Central memory CD4-positive, alpha-beta T cell (primary cell): ENCODE results near the gene GADL1.

Source experiments
- DNase-seq: peaks from one replicate; pipeline ENCODE4 v3.0.0; 2022
- total RNA-seq, 3 experiments: gene quantifications; one replicate each; lab custom pipeline; 2026; lab: John Stamatoyannopoulos, UW

Gene GADL1, protein sequence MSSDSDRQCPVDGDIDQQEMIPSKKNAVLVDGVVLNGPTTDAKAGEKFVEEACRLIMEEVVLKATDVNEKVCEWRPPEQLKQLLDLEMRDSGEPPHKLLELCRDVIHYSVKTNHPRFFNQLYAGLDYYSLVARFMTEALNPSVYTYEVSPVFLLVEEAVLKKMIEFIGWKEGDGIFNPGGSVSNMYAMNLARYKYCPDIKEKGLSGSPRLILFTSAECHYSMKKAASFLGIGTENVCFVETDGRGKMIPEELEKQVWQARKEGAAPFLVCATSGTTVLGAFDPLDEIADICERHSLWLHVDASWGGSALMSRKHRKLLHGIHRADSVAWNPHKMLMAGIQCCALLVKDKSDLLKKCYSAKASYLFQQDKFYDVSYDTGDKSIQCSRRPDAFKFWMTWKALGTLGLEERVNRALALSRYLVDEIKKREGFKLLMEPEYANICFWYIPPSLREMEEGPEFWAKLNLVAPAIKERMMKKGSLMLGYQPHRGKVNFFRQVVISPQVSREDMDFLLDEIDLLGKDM
- 0 reads per million in 3 experiments for total RNA-seq

DNA sequence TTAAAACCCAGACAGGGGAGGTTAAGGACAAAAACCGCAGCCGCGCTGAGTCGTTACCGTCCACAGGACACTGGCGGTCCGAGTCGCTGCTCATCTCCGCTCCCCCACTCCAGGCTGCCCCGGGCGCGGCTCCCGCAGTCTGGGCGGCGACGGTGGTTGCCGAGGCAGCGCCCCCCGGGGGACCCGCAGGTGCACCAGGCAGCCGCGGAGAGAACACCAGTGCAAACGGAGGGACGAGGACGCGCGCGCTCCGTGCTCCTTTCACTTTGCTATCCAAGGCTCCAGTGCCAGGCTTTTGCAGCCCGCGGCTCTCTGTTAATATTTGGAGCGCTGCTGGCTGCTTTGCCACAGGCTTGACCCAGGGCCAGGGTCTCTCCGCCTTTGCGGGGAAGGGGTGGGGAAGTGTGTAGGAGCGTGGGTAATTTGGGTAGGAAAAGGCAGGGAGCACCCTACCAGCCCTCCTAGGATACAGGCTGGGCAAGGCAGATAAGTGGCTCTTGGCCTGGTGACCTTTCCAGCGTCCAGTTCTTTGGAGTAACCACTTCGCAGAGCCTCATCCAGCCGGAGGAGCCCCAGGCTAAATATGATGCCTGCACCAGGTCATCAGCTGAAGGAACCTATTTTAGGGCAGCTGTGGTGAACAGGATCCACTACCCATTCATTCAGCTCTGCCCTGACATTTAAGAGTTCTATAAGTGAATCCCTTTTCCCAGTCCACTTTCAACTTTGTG lies at the start of gene GADL1:
TSS of gene GADL1 (minus strand) at position 141 of the 731 bp plus-strand sequence. CDS start at position 94, 47 bp downstream.
- no peak for DNase-seq

DNA sequence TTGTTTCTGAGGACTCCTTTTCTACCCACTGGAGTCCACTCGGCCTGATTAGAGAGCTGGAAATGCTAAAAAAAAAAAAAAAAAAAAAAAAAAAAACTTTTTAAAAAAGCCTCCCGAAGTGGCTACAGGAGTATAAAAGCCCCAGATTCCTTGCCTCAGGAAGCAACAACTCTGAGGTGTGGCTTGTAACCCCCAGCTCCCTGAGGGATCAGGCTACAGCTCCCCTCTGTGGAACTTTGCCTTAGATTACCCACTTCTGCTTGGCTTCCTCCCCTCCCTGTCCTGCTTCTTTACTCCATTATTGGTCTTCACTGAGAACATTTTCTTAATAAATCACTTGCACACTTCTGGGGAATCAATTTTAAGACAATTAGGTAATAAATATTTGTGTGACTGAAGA lies 49.7 kb upstream of the GADL1 start:
- no peak for DNase-seq

DNA sequence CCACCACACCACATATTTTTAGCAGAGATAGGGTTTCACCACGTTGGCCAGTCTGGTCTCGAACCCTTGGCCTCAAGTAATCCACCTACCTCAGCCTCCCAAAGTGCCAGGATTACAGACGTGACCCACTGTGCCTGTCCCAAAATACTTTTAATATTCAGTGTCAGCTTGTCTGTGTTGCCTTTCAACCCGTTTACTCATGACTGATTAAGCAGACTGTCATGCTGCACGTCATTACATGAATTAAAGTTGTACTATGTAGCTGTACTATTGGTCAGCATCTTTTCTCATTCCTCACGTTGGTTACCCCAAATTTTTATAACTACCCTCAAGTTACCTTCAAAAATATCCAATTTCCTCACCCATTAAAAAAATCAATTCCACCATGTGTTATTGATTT lies 48.7 kb upstream of the GADL1 start:
- DNase-seq = no peak

DNA sequence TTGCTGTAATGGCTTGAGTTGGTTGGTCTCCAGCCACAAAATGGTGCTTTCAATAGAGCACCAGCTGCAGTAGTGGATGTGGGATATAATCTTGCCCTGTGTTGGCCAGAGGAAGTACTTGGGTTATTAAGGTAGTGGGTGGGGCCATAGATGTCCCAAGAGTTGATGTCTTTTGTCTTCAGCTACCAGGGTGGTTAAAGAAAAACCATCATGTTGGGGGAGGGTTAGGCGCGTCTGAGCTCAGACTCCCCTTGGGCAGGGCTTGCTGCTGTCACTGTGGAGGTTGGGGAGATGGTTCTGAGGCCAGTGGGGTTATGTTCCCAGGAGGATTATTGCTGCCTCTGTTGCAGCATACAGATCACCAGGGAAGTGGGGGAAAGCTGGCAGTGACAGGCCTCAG lies 46.9 kb upstream of the GADL1 start:
- DNase-seq = no peak

DNA sequence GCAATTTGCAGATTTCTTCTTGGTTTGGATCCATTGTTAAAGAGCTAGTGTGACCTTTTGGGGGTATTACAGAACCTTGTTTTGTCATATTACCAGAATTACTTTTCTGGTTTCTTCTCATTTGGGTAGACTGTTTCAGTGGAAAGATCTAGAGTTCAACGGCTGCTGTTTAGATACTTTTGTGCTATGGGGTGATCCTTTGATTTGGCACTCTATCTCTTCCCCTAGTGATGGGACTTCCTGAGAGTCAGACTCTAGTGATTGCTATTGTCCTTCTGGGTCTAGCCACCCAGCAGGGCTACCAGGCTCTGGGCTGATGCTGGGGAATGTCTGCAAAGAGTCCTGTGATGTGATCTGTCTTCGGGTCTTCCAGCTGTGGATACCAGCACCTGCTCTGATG lies 46.3 kb upstream of the GADL1 start:
- no peak for DNase-seq

DNA sequence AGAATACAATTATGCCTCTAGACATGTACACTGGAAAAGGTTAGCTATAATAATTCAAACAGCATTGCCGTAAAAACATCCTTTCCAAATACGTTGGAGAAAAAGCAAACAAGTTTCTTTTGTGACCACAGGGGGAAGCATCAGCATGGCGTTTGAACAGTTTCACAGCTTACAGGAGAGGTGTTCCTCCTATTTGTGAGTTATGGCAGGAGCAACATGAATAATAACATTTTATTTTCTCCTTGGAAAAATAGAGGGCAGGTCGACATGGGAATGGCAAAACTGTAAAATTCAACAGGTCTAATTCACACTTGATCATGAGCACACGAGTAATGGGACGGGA lies 39.7 kb upstream of the GADL1 start:
- no peak for DNase-seq

DNA sequence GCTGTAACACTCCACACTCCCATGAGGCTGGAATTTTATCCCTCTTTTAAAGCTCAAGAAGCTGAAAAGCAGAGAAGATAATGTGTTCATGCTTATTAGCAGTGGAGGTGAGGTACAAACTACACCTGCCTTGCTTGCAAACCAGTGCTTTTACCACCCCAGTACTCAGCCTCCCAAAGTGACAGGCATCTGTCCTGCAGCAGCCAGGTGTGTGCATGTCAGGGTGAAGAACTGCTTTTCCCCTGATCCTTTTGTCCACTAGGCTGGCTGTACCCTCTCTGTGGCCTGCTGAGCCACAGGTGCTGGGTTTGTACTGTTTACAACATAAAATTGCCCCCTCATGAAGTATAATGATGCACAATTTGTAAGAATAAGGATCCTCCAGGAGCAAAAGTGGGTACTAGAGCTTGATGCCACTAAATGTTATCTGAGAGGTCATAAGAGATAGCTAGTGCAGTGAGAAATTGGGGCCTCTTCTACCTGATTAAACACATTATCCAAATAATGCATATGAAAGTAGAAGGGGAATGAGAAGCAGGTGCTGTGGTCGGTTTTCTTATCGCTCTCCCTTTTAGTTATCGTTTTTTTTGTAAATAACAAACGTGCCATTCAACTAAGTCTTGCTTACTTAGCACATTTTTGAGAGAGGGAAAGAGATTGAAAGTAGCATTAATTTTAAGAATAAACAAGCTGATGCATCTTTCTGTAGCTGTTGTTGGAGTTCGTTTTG lies 39.2 kb upstream of the GADL1 start:
- DNase-seq = no peak

DNA sequence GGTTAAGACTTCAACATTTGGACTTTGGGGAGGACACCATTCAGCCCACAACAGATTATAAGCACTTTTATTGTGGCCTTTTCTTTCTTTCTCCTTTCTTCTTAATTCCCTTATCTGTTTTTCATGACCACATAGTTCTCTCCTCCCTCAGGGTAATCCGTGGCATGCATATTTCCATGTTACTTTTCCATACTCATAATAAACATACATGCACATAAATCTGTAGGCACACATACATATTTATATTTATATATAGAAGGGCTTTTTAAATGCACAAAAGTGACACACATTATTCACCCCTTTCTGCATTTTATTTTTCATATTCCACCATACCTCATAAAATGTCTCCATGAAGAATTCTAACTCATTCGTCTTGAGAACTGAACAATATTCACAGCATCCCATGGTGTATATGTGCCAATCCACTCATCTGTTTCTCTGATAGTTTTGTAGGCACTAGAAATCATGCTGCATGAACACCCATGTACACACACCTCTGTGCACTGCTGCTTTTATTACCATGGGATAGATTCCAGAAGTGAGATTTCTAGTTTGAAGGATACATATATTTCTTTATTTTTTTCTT lies 38.1 kb upstream of the GADL1 start:
- no peak for DNase-seq

DNA sequence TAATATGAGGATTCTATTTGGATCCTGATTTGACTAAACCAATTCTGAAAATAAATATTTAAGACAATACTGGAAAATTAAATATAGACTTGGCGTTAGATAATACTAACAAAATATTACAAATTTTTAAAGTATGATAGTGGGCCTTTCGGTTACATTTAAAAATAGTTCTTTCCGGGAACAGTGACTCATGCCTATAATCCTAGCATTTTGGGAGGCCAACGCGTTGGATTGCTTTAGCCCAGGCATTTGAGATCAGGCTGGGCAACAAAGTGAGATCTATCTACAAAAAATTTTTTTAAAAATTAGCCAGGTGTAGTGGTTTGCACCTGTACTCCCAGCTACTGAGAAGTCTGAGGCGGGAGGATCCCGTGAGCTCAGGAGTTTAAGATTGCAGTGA lies 30.3 kb upstream of the GADL1 start:
- DNase-seq = no peak

DNA sequence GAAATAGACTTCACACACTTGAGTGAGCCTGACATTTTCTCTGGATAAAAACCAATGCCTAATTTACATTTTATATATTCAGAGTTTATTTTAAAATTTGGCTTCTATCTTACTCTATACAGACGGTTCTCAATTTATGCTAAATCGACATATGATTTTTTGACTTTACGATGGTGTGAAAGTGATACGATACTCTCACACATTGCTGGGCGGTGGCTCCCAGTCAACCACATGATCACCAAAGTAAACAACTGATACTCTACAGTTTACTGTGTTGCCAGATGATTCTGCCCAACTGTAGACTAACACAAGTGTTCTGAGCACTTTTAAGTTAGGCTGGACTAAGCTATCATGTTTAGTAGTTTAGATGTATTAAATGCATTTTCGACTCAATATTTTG lies 25.1 kb upstream of the GADL1 start:
- no peak for DNase-seq

DNA sequence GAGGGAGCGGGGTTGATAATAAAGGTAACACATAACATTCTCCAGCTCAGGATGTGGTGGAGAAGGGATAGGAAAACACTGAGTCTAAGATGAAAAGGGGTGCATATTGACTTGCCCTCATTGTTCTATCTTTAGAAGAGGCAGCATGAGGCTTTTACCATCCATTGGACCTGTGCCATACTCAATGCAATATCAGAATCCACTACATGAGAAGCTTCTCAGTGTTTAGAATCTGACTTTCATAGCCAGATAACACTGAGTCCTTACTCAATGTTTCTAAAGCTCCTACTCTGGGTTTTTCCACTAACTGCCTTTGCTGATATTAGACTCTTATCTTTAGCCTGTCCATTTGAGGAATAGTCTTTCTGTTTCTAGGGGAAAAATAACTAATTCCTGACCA lies 24.3 kb upstream of the GADL1 start:
- no peak for DNase-seq

DNA sequence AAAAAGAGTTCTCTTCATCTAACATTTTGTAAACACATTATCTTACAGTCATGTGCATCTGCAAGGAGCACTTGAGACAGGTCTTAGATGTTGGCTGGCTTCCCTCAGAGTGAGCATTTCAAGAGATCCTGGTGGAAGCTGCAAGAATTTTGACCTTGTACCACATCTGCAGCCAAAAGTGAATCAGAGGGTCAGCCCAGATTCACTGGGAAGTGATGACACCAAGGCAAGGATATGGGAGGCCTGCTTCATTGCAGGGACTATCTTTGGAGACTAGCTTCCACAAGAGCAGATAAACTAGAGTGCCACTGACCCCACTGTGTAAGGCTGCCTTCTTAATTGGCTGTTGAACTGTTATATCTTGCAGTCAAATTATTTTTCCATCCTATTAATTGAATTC lies 21.3 kb upstream of the GADL1 start:
- no peak for DNase-seq

DNA sequence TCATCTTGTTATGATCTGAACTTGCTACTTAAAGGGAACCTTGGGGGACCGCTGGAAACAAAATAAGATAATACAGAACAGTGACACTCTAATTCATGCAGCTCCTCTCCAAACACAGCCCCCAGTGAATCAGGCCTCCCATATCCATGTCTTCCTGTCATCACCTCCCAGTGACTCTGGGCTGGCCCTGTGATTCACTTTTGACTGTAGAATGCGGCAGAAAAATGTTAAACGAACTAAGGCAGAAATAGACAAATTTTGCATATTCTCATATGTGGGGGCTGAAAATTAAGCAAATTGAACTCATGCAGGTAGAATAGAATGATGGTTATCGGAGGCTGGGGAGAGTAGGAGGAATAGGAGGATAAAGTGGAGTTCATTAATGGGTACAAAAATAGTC lies 20.2 kb upstream of the GADL1 start:
- DNase-seq = no peak

DNA sequence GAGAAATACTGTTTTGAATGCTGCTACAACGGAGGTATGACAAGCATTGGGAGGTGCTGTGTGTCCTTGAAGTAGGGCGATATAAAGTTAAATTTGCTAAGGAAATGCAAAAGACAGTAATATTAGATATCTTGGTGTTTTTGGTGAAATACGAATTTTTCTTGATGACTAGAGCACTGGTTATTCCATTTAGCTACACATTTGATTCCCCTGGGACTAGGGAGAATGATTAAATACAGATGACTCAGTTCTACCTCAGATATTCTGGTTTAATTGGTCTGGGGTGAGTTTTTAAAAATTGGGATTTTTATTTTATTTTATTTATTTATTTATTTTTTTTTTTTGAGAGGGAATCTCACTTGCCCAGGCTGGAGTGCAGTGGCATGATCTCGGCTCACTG lies 18.7 kb upstream of the GADL1 start:
- DNase-seq = no peak

DNA sequence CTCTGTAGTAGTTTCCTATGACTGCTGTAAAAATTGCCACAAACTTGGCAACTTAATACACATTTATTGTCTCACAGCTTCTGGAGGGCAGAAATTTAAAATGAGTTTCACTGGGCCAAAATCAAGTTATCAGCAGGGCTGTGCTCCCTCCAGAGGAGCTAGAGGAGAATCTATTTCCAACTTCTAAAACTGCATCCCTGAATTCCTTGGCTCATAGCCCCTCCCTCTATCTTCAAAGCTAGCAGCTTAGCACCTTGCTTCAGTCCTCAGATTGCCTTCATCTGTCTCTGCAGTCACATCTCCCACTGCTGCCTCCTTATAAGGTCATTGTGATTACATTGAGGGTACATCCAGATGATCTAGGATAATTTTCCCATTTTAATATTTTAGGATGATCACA lies 17.8 kb upstream of the GADL1 start:
- DNase-seq = no peak

DNA sequence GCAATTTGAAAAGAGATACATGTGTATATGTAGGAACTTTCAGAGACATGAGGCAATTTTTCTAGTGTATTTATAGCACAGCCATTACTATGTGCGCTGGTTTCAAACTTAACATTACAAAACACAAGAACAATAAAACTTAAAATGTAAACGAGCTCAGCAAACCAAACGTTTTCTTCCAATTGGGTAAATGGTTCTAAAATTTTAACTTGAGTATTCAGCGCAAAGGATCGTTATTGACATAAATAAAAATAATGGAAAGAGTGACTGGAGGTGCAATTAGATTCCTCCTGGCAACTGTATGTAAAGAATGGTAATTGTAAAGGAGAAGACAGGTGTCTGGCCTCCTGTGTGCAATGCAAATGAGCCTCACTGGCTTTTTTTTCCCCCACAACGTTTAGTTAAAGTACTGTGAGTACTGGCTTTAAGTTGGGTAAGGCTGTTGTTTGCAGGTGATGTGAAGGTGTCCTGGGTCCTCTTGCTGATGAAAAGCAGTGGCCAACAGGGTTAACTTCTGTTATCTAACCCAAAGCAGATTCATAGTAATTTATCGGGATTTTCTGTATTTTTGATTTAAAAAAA lies 14.1 kb upstream of the GADL1 start:
- DNase-seq = no peak

DNA sequence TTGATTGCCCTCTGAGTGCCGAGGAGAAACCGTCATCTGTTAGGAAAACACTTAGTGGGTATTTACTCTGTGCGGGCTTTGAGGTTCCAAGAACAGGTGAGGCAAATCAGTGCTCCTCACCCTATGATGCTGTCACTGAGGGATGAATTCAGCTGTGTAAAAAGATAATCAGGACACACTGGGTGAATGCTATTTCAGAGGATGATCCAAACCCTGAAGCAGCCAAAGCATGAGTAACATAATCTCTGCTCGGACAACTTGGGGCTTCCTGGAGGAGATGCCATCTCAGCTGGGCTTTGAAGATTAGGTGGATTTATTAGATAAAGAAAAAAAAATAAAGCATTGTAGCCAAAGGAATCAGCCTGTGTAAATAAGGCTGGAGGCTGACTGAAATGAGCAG lies 10.5 kb upstream of the GADL1 start:
- no peak for DNase-seq

DNA sequence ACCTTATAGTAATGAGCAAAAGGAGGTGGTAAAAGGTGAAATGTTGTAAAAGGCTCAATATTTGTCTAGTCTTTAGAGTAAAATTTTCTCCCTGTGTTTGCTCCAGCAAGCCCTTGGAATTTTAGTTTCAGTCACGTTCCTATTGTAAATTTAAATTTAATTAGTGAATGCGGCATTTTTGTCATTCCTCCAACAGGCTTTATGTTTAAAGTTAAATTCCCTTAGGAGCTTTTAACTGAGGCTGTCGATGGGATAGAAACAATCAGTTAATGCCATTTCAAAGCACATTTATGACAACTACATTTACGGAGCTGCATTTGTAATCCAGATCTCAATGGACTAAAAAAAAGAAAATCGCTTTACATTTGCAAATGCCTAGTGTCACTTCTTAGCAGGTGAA lies 868 bp upstream of the GADL1 start:
- DNase-seq = no peak

DNA sequence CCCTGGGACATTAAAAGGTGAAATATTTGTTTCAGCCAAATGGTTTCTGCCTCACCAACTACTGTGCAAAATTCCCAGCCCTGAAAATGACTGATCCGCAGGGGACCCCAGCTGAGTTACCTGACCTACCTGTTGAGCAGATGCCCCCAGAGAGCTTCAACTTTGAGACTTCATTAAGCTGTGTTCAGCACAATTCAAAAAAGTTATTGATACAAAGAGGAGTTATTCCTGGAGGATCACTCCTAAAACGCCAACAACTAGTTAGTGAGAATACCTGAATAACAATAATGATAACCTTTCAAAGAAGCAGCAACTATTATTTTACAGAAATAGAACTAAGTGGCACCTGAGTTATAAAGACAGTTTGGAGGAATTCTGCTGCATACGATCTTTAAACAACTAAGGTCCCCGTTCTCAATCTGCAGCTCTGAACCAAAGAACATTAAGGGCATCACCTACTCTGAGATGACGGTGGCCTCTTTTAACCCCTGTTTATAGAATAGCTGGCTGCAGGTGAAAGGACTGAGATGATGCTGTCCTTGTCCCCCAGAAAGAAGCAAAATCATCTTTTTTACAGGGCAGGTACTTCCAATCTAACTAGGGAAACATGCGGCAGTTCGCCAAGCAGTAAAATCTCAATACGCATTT lies 659 bp downstream of the GADL1 start:
- DNase-seq = no peak

DNA sequence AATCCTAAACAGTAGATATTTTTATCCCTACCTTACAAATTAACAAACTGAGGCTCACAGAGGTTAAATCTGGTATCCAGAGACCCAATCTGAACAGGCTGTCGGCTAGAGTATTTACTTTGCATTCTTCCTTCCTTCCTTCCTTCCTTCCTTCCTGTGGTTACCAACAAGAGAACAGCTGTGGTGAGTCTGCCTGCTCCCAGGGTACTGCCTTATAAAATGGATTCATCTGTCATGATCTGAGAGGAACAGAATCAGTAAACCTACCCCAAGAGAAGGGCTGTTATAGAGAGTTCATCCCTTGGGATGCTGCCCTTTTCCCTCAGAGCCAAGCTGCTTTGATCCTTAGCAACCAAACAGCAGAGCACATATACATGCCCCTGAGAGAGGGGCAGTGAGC lies 3.6 kb downstream of the GADL1 start:
- DNase-seq = no peak

DNA sequence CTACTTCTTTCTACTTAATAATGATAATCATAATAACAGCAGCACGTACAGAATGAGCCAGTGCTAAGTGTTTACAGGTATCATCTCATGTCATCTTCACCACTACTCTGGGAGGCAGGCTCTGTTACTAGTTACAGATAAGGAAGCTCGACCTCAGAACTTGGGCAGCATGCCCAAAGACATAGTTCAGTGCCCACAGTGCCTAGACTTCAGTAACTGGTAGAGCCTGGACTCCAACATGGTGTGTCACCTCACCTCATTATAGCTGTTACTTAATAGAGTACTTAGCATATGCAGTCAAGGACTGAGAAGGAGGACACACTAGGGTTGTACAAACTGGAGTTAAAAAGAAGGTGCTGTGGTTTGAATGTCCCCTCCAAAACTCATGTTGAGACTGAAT lies 7.6 kb downstream of the GADL1 start:
- no peak for DNase-seq

DNA sequence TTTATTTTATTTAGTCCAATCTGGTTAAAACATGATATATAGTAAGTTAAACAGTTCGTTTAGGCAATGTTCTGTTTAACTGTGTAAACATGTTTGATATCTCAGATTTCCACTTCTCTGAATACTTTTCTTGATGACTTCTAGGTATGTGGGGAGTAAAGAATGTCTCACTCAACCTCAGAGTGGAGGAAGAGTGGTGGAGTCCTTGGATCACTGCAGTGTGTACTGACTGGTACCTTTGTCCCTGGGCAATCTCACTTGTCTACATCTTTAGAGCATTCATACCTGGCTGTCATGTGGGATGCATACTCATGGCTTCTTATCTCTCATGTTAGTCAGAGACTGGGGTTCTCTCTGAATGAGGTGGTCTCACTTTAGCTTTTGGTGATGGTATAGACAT lies 15.6 kb downstream of the GADL1 start:
- no peak for DNase-seq
